Measurements from ENCODE around the gene DNAAF5.

Gene DNAAF5

GRCh38 chr7:734808-735207 lies 8.3 kb downstream of the DNAAF5 start:
- H3K4me3 ChIP-seq (ENCODE audit: control insufficient read depth in 1 of 7, extremely low read depth in 1 of 7, insufficient read depth in 4 of 7, low read depth in 2 of 7, low read length in 6 of 7), result no peak overlapping the region
- POLR2A ChIA-PET, result no interaction called here
- no peaks in the 10 kb centered on the region for H3K4me1 ChIP-seq (ENCODE audit: control extremely low read depth in 1 of 4, control insufficient read depth in 4 of 4, insufficient read depth in 4 of 4, low read length in 3 of 4)
- peaks cover 5 to 53% (median 29%) of the 10 kb centered on the region in 4 experiments for H3K36me3 ChIP-seq (ENCODE audit: control insufficient read depth in 4 of 4, insufficient read depth in 4 of 4, low read length in 3 of 4)
- DNase-seq, result no peak
- peaks cover 0 to 18% (median 9%) of the 10 kb centered on the region in 5 experiments for H3K9me3 ChIP-seq (ENCODE audit: control extremely low read depth in 1 of 5, control insufficient read depth in 4 of 5, insufficient read depth in 2 of 5, low read depth in 1 of 5, low read length in 4 of 5)
- CTCF ChIA-PET, result no interaction called here
- H3K27me3 ChIP-seq (replicated peaks in 2 of 5; ENCODE audit: control insufficient read depth in 4 of 5, insufficient read depth in 5 of 5, low read length in 4 of 5), result no peaks in the 10 kb centered on the region
- H3K27ac ChIP-seq (ENCODE audit: insufficient read depth in 1 of 2, low read depth in 1 of 2, low read length in 2 of 2, poor library complexity in 1 of 2, severe bottlenecking in 2 of 2), result no peak overlapping the region
- 95% methylated on average over 11 of the region's 11 CpGs for WGBS (ENCODE audit: insufficient coverage)

- ChIA-PET CTCF (interaction anchor here (1.2 kb wide), 1 partner anchor 135 kb away, joined by 3 read pairs; no protein-coding TSS in a partner anchor), POLR2A (no interaction called here)
- Histone ChIP-seq H3K9me3 (ENCODE audit: control extremely low read depth in 1 of 5, control insufficient read depth in 4 of 5, insufficient read depth in 2 of 5, low read depth in 1 of 5, low read length in 4 of 5) (peaks cover 0 to 18% (median 9%) of the 10 kb centered on the region in 5 experiments), H3K4me3 (ENCODE audit: control insufficient read depth in 1 of 7, extremely low read depth in 1 of 7, insufficient read depth in 4 of 7, low read depth in 2 of 7, low read length in 6 of 7) (no peak overlapping the region), H3K27ac (ENCODE audit: insufficient read depth in 1 of 2, low read depth in 1 of 2, low read length in 2 of 2, poor library complexity in 1 of 2, severe bottlenecking in 2 of 2) (no peak overlapping the region), H3K27me3 (replicated peaks in 2 of 5; ENCODE audit: control insufficient read depth in 4 of 5, insufficient read depth in 5 of 5, low read length in 4 of 5) (no peaks in the 10 kb centered on the region), H3K4me1 (ENCODE audit: control extremely low read depth in 1 of 4, control insufficient read depth in 4 of 4, insufficient read depth in 4 of 4, low read length in 3 of 4) (no peaks in the 10 kb centered on the region), H3K36me3 (ENCODE audit: control insufficient read depth in 4 of 4, insufficient read depth in 4 of 4, low read length in 3 of 4) (peaks cover 9 to 56% (median 38%) of the 10 kb centered on the region in 4 experiments)
- 100% methylated on average over 3 of the region's 5 CpGs for WGBS (ENCODE audit: insufficient coverage)
- DNase-seq, result no peak
These were observed 11.7 kb downstream of the DNAAF5 start for GRCh38 chr7:738241-738640.

- Histone ChIP-seq H3K36me3 (ENCODE audit: control insufficient read depth in 4 of 4, insufficient read depth in 4 of 4, low read length in 3 of 4) (peaks cover 7 to 53% (median 36%) of the 10 kb centered on the region in 4 experiments), H3K4me1 (ENCODE audit: control extremely low read depth in 1 of 4, control insufficient read depth in 4 of 4, insufficient read depth in 4 of 4, low read length in 3 of 4) (no peaks in the 10 kb centered on the region), H3K4me3 (ENCODE audit: control insufficient read depth in 1 of 7, extremely low read depth in 1 of 7, insufficient read depth in 4 of 7, low read depth in 2 of 7, low read length in 6 of 7) (no peak overlapping the region), H3K9me3 (ENCODE audit: control extremely low read depth in 1 of 5, control insufficient read depth in 4 of 5, insufficient read depth in 2 of 5, low read depth in 1 of 5, low read length in 4 of 5) (peaks cover 0 to 16% (median 9%) of the 10 kb centered on the region in 5 experiments), H3K27me3 (replicated peaks in 2 of 5; ENCODE audit: control insufficient read depth in 4 of 5, insufficient read depth in 5 of 5, low read length in 4 of 5) (no peaks in the 10 kb centered on the region), H3K27ac (ENCODE audit: insufficient read depth in 1 of 2, low read depth in 1 of 2, low read length in 2 of 2, poor library complexity in 1 of 2, severe bottlenecking in 2 of 2) (no peak overlapping the region)
- WGBS (ENCODE audit: insufficient coverage), result 99% methylated on average over 20 of the region's 24 CpGs
- POLR2A ChIA-PET, result no interaction called here
- no peak for DNase-seq
- CTCF ChIA-PET, result no interaction called here
These were observed 12.4 kb downstream of the DNAAF5 start for GRCh38 chr7:738723-739454.

- no peak overlapping the region for H3K4me3 ChIP-seq (ENCODE audit: control insufficient read depth in 1 of 7, extremely low read depth in 1 of 7, insufficient read depth in 4 of 7, low read depth in 2 of 7, low read length in 6 of 7)
- WGBS (ENCODE audit: insufficient coverage), result 96% methylated on average over 31 of the region's 31 CpGs
- ChIA-PET POLR2A (no interaction called here), CTCF (no interaction called here)
- no peak overlapping the region for H3K27ac ChIP-seq (ENCODE audit: insufficient read depth in 1 of 2, low read depth in 1 of 2, low read length in 2 of 2, poor library complexity in 1 of 2, severe bottlenecking in 2 of 2)
- no peaks in the 10 kb centered on the region for H3K27me3 ChIP-seq (replicated peaks in 2 of 5; ENCODE audit: control insufficient read depth in 4 of 5, insufficient read depth in 5 of 5, low read length in 4 of 5)
- H3K9me3 ChIP-seq (ENCODE audit: control extremely low read depth in 1 of 5, control insufficient read depth in 4 of 5, insufficient read depth in 2 of 5, low read depth in 1 of 5, low read length in 4 of 5), result peaks cover 0 to 10% (median 6%) of the 10 kb centered on the region in 5 experiments
- H3K36me3 ChIP-seq (ENCODE audit: control insufficient read depth in 4 of 4, insufficient read depth in 4 of 4, low read length in 3 of 4), result peaks cover 7 to 47% (median 35%) of the 10 kb centered on the region in 4 experiments
- DNase-seq, result no peak
- no peaks in the 10 kb centered on the region for H3K4me1 ChIP-seq (ENCODE audit: control extremely low read depth in 1 of 4, control insufficient read depth in 4 of 4, insufficient read depth in 4 of 4, low read length in 3 of 4)
These were observed 13.0 kb downstream of the DNAAF5 start for GRCh38 chr7:739455-739982.

GRCh38 chr7:739983-740942 lies 13.8 kb downstream of the DNAAF5 start:
- WGBS (ENCODE audit: insufficient coverage), result 98% methylated on average over 41 of the region's 46 CpGs
- CTCF ChIA-PET, result interaction anchor here (1.4 kb wide), 1 partner anchor 30 kb away, joined by 3 read pairs; no protein-coding TSS in a partner anchor
- POLR2A ChIA-PET, result no interaction called here

GRCh38 chr7:741191-741671 lies 14.7 kb downstream of the DNAAF5 start:
- no peak for DNase-seq
- 97% methylated on average over 8 of the region's 17 CpGs for WGBS (ENCODE audit: insufficient coverage)
- POLR2A ChIA-PET, result no interaction called here
- H3K9me3 ChIP-seq (ENCODE audit: control extremely low read depth in 1 of 5, control insufficient read depth in 4 of 5, insufficient read depth in 2 of 5, low read depth in 1 of 5, low read length in 4 of 5), result no peaks in the 10 kb centered on the region
- peaks cover 6 to 50% (median 39%) of the 10 kb centered on the region in 4 experiments for H3K36me3 ChIP-seq (ENCODE audit: control insufficient read depth in 4 of 4, insufficient read depth in 4 of 4, low read length in 3 of 4)
- no peak overlapping the region for H3K27ac ChIP-seq (ENCODE audit: insufficient read depth in 1 of 2, low read depth in 1 of 2, low read length in 2 of 2, poor library complexity in 1 of 2, severe bottlenecking in 2 of 2)
- CTCF ChIA-PET, result interaction anchor here (1.4 kb wide), 1 partner anchor 29 kb away, joined by 3 read pairs; no protein-coding TSS in a partner anchor
- no peaks in the 10 kb centered on the region for H3K27me3 ChIP-seq (replicated peaks in 2 of 5; ENCODE audit: control insufficient read depth in 4 of 5, insufficient read depth in 5 of 5, low read length in 4 of 5)
- H3K4me3 ChIP-seq (ENCODE audit: control insufficient read depth in 1 of 7, extremely low read depth in 1 of 7, insufficient read depth in 4 of 7, low read depth in 2 of 7, low read length in 6 of 7), result no peak overlapping the region
- no peaks in the 10 kb centered on the region for H3K4me1 ChIP-seq (ENCODE audit: control extremely low read depth in 1 of 4, control insufficient read depth in 4 of 4, insufficient read depth in 4 of 4, low read length in 3 of 4)

More at GRCh38 chr7:739983-740942, 13.8 kb downstream of the DNAAF5 start:
- H3K4me1 ChIP-seq (ENCODE audit: control extremely low read depth in 1 of 4, control insufficient read depth in 4 of 4, insufficient read depth in 4 of 4, low read length in 3 of 4), result no peaks in the 10 kb centered on the region
- H3K9me3 ChIP-seq (ENCODE audit: control extremely low read depth in 1 of 5, control insufficient read depth in 4 of 5, insufficient read depth in 2 of 5, low read depth in 1 of 5, low read length in 4 of 5), result peaks cover 0 to 4% (median 2%) of the 10 kb centered on the region in 5 experiments
- H3K27ac ChIP-seq (ENCODE audit: insufficient read depth in 1 of 2, low read depth in 1 of 2, low read length in 2 of 2, poor library complexity in 1 of 2, severe bottlenecking in 2 of 2), result no peak overlapping the region
- no peak overlapping the region for H3K4me3 ChIP-seq (ENCODE audit: control insufficient read depth in 1 of 7, extremely low read depth in 1 of 7, insufficient read depth in 4 of 7, low read depth in 2 of 7, low read length in 6 of 7)
- H3K36me3 ChIP-seq (ENCODE audit: control insufficient read depth in 4 of 4, insufficient read depth in 4 of 4, low read length in 3 of 4), result peaks cover 7 to 47% (median 36%) of the 10 kb centered on the region in 4 experiments
- no peak for DNase-seq
- no peaks in the 10 kb centered on the region for H3K27me3 ChIP-seq (replicated peaks in 2 of 5; ENCODE audit: control insufficient read depth in 4 of 5, insufficient read depth in 5 of 5, low read length in 4 of 5)
